Heart right ventricle (tissue), 16 donors: ENCODE measurements around the gene PIP5K1A. TPM values are rescaled to one million over a fixed set of nuclear protein-coding genes. Genes with fewer than 3 reads are reported as not detected.
"Not testable (repeated sequence)": the region's sequence is repeated elsewhere in the genome, so short reads cannot be mapped to it uniquely, and the experiment has no call there.

Source experiments
- ATAC-seq, 8 donors: fragments of 200-7000 bp; cut with Tn5 transposase; one replicate each; pipeline ENCODE4 v1.9.1; 2020; ENCODE audit warnings: mild to moderate bottlenecking in 8 of 8, moderate library complexity in 8 of 8, moderate number of reproducible peaks in 1 of 8
- DNase-seq, 2 donors: peaks; one replicate each; pipeline ENCODE4 v3.0.0-alpha.2; 2020
- H3K27ac ChIP-seq, 10 donors: fragments of 200-600 bp; sonication (generic) in 2 of 10; one replicate each; pipeline versions ENCODE4 v1.5.0 to v1.8.0; 2020 to 2022; ENCODE audit warnings: mild to moderate bottlenecking in 3 of 10
- H3K27me3 ChIP-seq, 7 donors: fragments of 200-600 bp; one replicate each; pipeline ENCODE4 v1.8.0; 2021 to 2022; ENCODE audit warnings: mild to moderate bottlenecking in 2 of 7
- H3K36me3 ChIP-seq, 9 donors: fragments of 200-600 bp; sonication (generic) in 1 of 9; one replicate each; pipeline versions ENCODE4 v1.5.0 to v1.8.0; 2020 to 2022; ENCODE audit warnings: mild to moderate bottlenecking in 2 of 9
- H3K4me1 ChIP-seq, 9 donors: fragments of 200-600 bp; sonication (generic) in 1 of 9; one replicate each; pipeline versions ENCODE4 v1.5.0 to v1.8.0; 2020 to 2022; ENCODE audit warnings: mild to moderate bottlenecking in 4 of 9
- H3K4me3 ChIP-seq, 10 donors: fragments of 200-600 bp; sonication (generic) in 2 of 10; one replicate each; pipeline versions ENCODE4 v1.5.0 to v1.8.0; 2020 to 2022; ENCODE audit warnings: mild to moderate bottlenecking in 7 of 10, moderate library complexity in 2 of 10
- H3K9me3 ChIP-seq, 11 donors: fragments of 200-600 bp in 10 of 11; sonication (generic) in 2 of 11; one replicate each; pipeline versions ENCODE4 v1.5.0 to v1.8.0; 2013 to 2022; ENCODE audit warnings: mild to moderate bottlenecking in 2 of 11, control low read depth in 1 of 11, moderate library complexity in 1 of 11
- WGBS, 2 donors: extraction: QIAGEN DNeasy Blood & Tissue Kit; methylation state at CpG; one replicate each; pipeline ENCODE4 v1.1.7; 2013; ENCODE audit warnings: inconsistent platforms in 1 of 2; 5-methylcytosine and 5-hydroxymethylcytosine counted together
- intact Hi-C, 10 donors: fragments of 100-400 bp; cut with DNase I; formaldehyde crosslinking; loops; one replicate each; pipeline versions ENCODE4 v1.11.1 to v1.14.2; 2022
- polyA plus RNA-seq, 2 donors: library from polyadenylated mRNA; stranded (reverse); fragments of 200-250 nt; gene quantifications; one replicate each; pipeline ENCODE4 v1.2.3, GENCODE V29; 2013
- total RNA-seq, 10 donors: library from RNA; stranded (reverse); fragmentation: NEBNext Ultra II Directional in 3 of 10; extraction: Animal tissue kit (Norgen Biotek cat#: 25700) in 3 of 10; gene quantifications; one replicate each; pipeline versions ENCODE4 v1.2.1 to v1.2.4, GENCODE V29; 2021 to 2023
- TF ChIP-seq, protein P1 (sequence below), 9 donors: fragments of 200-600 bp; sonication (generic) in 2 of 9; IDR thresholded peaks; one replicate each; pipeline versions ENCODE4 v1.5.0 to v1.8.0; 2021 to 2022; ENCODE audit warnings: antibody characterized with exemption in 9 of 9, mild to moderate bottlenecking in 5 of 9, moderate library complexity in 1 of 9
- donor health status: Arrhythmogenic right ventricular cardiomyopathy.
- donor health status: ischemic (EF 13 %, LVEDD 7.1; RV severe dilation, severe dysfunction).
- donor health status: healthy with polysubstance abuse.
- donor health status: DM: no; HTN: yes; CAD: no.
- donor health status: DM: no; HTN: no; CAD: no.
- donor health status: ischemic (EF 25% LVEDD 6.9; RV normal size, moderate dysfunction).
- donor health status: ischemic (EF 25% LVEDD 5.7; RV mildly dilated, moderate dysfunction).
- donor health status: healthy.
- donor health status: DM: yes; HTN: yes; CAD: no.
- donor health status: Ischemic cardiomyopathy.
- donor health status: ischemic (EF 35%, LVEDD 5.7; RV mildly dilated, moderate dysfunction).
- donor health status: nonischemic (EF 11% LVEDD 7.7; RV severe dilation, severe dysfunction).
- donor health status: DM: yes; HTN: yes; CAD: no.
- donor health status: PGD.
- donor health status: ischemic (EF 29% LVEDD 5.4; RV normal size, mild dysfunction).
- donor health status: nonischemic (EF 23%, LVEDD 6.1; RV moderate dilation, normal function).

Gene PIP5K1A
- total and polyA plus RNA-seq, 12 donors = 11.5 to 48.0 (median 38.7) TPM

DNA sequence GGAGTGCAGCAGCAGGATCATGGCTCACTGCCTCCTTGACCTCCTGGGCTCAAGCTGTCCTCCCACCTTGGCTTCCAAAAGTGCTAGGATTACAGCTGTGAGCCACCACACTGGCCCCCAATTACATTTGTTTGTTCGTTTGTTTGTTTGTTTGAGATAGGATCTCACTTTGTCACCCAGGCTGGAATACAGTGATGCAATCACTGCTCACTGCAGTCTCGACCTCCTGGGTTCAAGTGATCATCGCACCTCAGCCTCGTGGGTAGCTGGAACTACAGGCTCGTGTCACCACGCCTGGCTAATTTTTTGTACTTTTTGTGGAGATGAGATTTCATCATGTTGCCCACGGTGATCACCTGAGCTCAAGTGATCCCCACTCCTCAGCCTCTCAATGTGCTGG lies 6.3 kb upstream of the PIP5K1A start:
- H3K4me3 ChIP-seq = no peak overlapping the region
- no peak for ATAC-seq
- intact Hi-C loops = loop anchor here in 5 of 10 donors (10.0 kb wide), 2 partner anchors 153 to 213 kb away; partner anchors contain the start of gene RFX5 (in 5 of the 5)
- no peak for DNase-seq
- H3K36me3 ChIP-seq = no peaks in the 10 kb centered on the region
- peaks cover 0 to 39% (median 31%) of the 10 kb centered on the region in 9 donors for H3K4me1 ChIP-seq
- WGBS, 2 donors = 79 to 81% methylated on average over 7 of the region's 7 CpGs
- H3K27me3 ChIP-seq = no peaks in the 10 kb centered on the region
- no peaks in the 10 kb centered on the region for H3K9me3 ChIP-seq
- TF ChIP-seq, protein P1, sequence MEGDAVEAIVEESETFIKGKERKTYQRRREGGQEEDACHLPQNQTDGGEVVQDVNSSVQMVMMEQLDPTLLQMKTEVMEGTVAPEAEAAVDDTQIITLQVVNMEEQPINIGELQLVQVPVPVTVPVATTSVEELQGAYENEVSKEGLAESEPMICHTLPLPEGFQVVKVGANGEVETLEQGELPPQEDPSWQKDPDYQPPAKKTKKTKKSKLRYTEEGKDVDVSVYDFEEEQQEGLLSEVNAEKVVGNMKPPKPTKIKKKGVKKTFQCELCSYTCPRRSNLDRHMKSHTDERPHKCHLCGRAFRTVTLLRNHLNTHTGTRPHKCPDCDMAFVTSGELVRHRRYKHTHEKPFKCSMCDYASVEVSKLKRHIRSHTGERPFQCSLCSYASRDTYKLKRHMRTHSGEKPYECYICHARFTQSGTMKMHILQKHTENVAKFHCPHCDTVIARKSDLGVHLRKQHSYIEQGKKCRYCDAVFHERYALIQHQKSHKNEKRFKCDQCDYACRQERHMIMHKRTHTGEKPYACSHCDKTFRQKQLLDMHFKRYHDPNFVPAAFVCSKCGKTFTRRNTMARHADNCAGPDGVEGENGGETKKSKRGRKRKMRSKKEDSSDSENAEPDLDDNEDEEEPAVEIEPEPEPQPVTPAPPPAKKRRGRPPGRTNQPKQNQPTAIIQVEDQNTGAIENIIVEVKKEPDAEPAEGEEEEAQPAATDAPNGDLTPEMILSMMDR (IDR thresholded peaks at IDR 0.05) = no peak
- H3K27ac ChIP-seq = no peak overlapping the region

DNA sequence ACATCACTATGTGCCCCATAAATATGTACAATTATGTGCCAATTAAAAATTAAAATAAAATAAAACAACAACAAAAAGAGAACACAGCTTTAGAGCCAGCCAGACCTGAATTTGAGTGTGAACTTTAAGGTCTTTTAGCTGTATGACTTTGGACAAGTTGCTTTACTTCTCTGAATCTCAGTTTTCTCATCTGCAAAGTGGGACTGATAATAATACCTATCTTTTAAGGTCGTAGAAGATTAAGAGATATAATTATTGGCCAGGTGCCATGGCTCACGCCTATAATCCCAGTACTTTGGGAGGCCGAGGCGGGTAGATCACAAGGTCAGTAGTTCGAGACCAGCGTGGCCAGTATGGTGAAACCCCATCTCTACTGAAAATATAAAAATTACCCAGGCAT lies 5.0 kb upstream of the PIP5K1A start:
- ATAC-seq (no peak), DNase-seq (no peak)
- Histone ChIP-seq H3K9me3 (no peaks in the 10 kb centered on the region), H3K27ac (no peak overlapping the region), H3K36me3 (no peaks in the 10 kb centered on the region), H3K4me3 (no peak overlapping the region), H3K4me1 (peaks cover 0 to 35% (median 22%) of the 10 kb centered on the region in 9 donors), H3K27me3 (no peaks in the 10 kb centered on the region)
- TF ChIP-seq, protein P1 (IDR thresholded peaks at IDR 0.05) = no peak
- intact Hi-C loops = loop anchor here in 5 of 10 donors (10.0 kb wide), 2 partner anchors 151 to 211 kb away; partner anchors contain the start of gene RFX5 (in 5 of the 5)
- WGBS, 2 donors = 63 to 84% methylated on average over 6 of the region's 6 CpGs

DNA sequence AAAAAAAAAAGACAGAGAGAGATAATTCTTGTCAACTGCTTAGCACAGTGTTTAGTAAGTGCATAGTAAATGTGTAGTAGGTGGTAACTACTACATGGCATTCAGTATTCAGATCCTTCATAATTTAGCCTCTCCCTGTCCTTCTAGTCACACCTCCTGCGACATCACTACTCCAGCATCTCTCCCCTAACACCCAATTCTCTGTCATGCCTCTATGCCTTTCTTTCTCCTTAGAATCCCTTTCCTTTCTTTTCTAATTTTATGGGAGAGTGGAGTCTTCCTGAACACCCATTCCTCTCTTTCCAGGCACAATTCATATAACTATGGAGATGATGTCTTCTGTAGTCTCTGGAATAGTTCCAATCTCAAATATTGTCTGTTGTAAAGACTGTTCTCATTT lies 4.5 kb upstream of the PIP5K1A start:
- no peaks in the 10 kb centered on the region for H3K36me3 ChIP-seq
- H3K4me1 ChIP-seq = peaks cover 0 to 29% (median 16%) of the 10 kb centered on the region in 9 donors
- ATAC-seq (no peak), DNase-seq (no peak)
- TF ChIP-seq, protein P1 (IDR thresholded peaks at IDR 0.05) = no peak
- no peak overlapping the region for H3K27ac ChIP-seq
- H3K4me3 ChIP-seq = no peak overlapping the region
- no peaks in the 10 kb centered on the region for H3K27me3 ChIP-seq
- 68 to 78% methylated on average over 1 of the region's 1 CpG for WGBS, 2 donors
- no peaks in the 10 kb centered on the region for H3K9me3 ChIP-seq
- intact Hi-C loops = loop anchor here in 5 of 10 donors (10.0 kb wide), 2 partner anchors 151 to 211 kb away; partner anchors contain the start of gene RFX5 (in 5 of the 5)

DNA sequence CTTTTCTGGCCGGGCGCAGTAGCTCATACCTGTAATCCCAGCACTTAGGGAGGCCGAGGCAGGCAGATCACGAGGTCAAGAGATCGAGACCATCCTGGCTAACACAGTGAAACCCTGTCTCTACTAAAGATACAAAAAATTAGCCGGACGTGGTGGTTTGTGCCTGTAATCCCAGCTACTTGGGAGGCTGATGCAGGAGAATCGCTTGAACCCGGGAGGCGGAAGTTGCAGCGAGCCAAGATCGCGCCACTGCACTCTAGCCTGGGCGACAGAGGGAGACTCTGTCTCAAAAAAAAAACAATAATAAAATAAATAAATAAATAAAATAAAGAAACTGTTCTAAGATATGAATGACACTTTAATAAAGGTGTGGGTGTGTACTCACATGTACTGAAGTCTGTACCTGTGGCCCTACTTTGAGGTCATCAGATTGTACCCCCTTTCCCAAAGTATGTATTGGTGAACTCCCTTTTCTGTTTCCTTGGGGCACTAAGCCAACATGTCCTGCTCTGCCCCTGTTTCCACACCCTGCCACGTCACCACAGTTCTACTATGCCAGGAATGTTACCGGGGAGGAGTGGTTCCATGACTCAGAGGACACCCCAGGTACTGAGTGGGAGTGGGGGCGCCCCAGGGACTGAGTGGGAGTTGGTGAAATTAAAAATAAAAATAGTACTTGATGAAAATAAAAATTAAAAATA lies 3.3 kb upstream of the PIP5K1A start:
- 61 to 74% methylated on average over 17 of the region's 17 CpGs for WGBS, 2 donors
- H3K36me3 ChIP-seq, H3K27me3 ChIP-seq, H3K9me3 ChIP-seq: not testable (repeated sequence)
- intact Hi-C loops = loop anchor here in 9 of 10 donors (5.0 to 10.0 kb wide), 4 partner anchors 57 to 210 kb away; partner anchors contain the start of genes PSMD4 (in 5 of the 9) and RFX5 (in 5 of the 9)
- DNase-seq (peak; percentile 31 to 68), ATAC-seq (peak in 2 of 8 donors; percentile 30 to 33)
- peak overlapping the region in 1 of 10 donors; percentile 23 for H3K4me3 ChIP-seq
- peak overlapping the region in 5 of 10 donors; percentile 25 to 65 (median 54) for H3K27ac ChIP-seq
- peaks cover 0 to 34% (median 19%) of the 10 kb centered on the region in 9 donors for H3K4me1 ChIP-seq
